Pancreas (tissue), 10 donors: Measurements from ENCODE around the gene GPR18. TPM values are rescaled to one million over a fixed set of nuclear protein-coding genes. Genes with fewer than 3 reads are reported as not detected.

Experiments used
- ATAC-seq, 4 donors: fragments of 200-7000 bp; cut with Tn5 transposase; one replicate each; pipeline versions ENCODE4 v1.8.0 to v1.9.1; 2020; ENCODE audit warnings: mild to moderate bottlenecking in 4 of 4, moderate library complexity in 4 of 4
- DNase-seq, 6 donors: peaks; one replicate each; pipeline ENCODE4 v3.0.0-alpha.2; 2020
- FAIRE-seq: peaks from 2 replicates; lab custom pipeline; 2012; peaks lifted over from hg19 to GRCh38; lab: Jason Lieb, UNC
- H3K27ac ChIP-seq, 4 donors: fragments of 200-600 bp; sonication (generic); 1 replicate in 3 of 4; 2 replicates in 1 of 4; pipeline versions ENCODE4 v1.5.0 to v1.8.0; 2020
- H3K27me3 ChIP-seq, 4 donors: fragments of 200-600 bp; one replicate each; pipeline ENCODE4 v1.8.0; 2021
- H3K36me3 ChIP-seq, 3 donors: fragments of 200-600 bp; sonication (generic) in 1 of 3; one replicate each; pipeline versions ENCODE4 v1.5.0 to v1.8.0; 2020 to 2021
- H3K4me1 ChIP-seq, 3 donors: fragments of 200-600 bp; one replicate each; pipeline ENCODE4 v1.8.0; 2021
- H3K4me3 ChIP-seq, 4 donors: fragments of 200-600 bp; sonication (generic) in 2 of 4; one replicate each; pipeline versions ENCODE4 v1.5.0 to v1.8.0; 2020 to 2021
- H3K9me3 ChIP-seq, 4 donors: fragments of 200-600 bp; one replicate each; pipeline ENCODE4 v1.8.0; 2021
- CTCF ChIP-seq, 4 donors: fragments of 200-600 bp; sonication (generic) in 3 of 4; IDR thresholded peaks; one replicate each; pipeline versions ENCODE4 v1.5.0 to v1.8.0; 2021; ENCODE audit warnings: antibody characterized with exemption in 4 of 4
- WGBS, 2 donors: extraction: QIAGEN DNeasy Blood & Tissue Kit; methylation state at CpG; one replicate each; pipeline ENCODE4 v1.1.7; 2013; 5-methylcytosine and 5-hydroxymethylcytosine counted together
- intact Hi-C, 3 donors: fragments of 100-400 bp; cut with DNase I; formaldehyde crosslinking; loops; one replicate each; pipeline versions ENCODE4 v1.11.1 to v1.14.2; 2022
- polyA plus RNA-seq, 2 donors: library from polyadenylated mRNA; stranded (reverse); fragments of 200-250 nt; gene quantifications; one replicate each; pipeline ENCODE4 v1.2.3, GENCODE V29; 2013
- total RNA-seq, 6 donors: library from RNA; stranded (reverse); fragmentation: NEBNext Ultra II Directional in 4 of 6; extraction: Animal tissue kit (Norgen Biotek cat#: 25700) in 4 of 6; gene quantifications; one replicate each; pipeline versions ENCODE4 v1.2.1 to v1.2.4, GENCODE V29; 2021 to 2023
- donor health status: healthy with polysubstance abuse.
- donor health status: DM: no; HTN: no; CAD: no; lungs with moderate emphysema.
- donor health status: DM: no; HTN: no; CAD: no.
- donor health status: control.
- donor health status: control.
- donor health status: Bipolar disorder and iron deficiency.
- donor health status: DM: yes; HTN: yes; CAD: no.
- donor health status: DM: no; HTN: no; CAD: no.
- donor health status: DM: no; HTN: no; CAD: no.
- donor health status: DM: yes; HTN: yes; CAD: no.

GPR18 gene
- total and polyA plus RNA-seq, 8 donors: 0.14 to 0.22 TPM; not detected in 6

GRCh38 chr13:99282264-99283231, 24.4 kb upstream of the GPR18 start:
- Histone ChIP-seq H3K9me3 (no peaks in the 10 kb centered on the region), H3K4me1 (peaks cover 0 to 11% (median 9%) of the 10 kb centered on the region in 3 donors), H3K27ac (peak overlapping the region in 2 of 4 donors; percentile 20 to 56), H3K27me3 (no peaks in the 10 kb centered on the region), H3K4me3 (no peak overlapping the region), H3K36me3 (no peaks in the 10 kb centered on the region)
- DNase-seq: no peak
- peak in 1 of 4 donors; percentile 8 for ATAC-seq
- FAIRE-seq: no peak
- 75 to 84% methylated on average over 1 of the region's 1 CpG for WGBS, 2 donors
- intact Hi-C loops: no loop called here
- TF ChIP-seq CTCF (IDR thresholded peaks at IDR 0.05): no peak

- DNase-seq (peak in 1 of 6 donors; percentile 36), FAIRE-seq (no peak), ATAC-seq (peak in 3 of 4 donors; percentile 39 to 75 (median 69))
- 92 to 96% methylated on average over 5 of the region's 5 CpGs for WGBS, 2 donors
- peak overlapping the region in 2 of 4 donors; percentile 20 to 56 for H3K27ac ChIP-seq
- TF ChIP-seq CTCF (IDR thresholded peaks at IDR 0.05): no peak
- intact Hi-C loops: no loop called here
- no peaks in the 10 kb centered on the region for H3K36me3 ChIP-seq
- H3K9me3 ChIP-seq: no peaks in the 10 kb centered on the region
- H3K4me3 ChIP-seq: no peak overlapping the region
- H3K4me1 ChIP-seq: peaks cover 0 to 11% (median 9%) of the 10 kb centered on the region in 3 donors
- H3K27me3 ChIP-seq: no peaks in the 10 kb centered on the region
These were observed 23.7 kb upstream of the GPR18 start for GRCh38 chr13:99281811-99282263.

- no peak for TF ChIP-seq CTCF (IDR thresholded peaks at IDR 0.05)
- no peak overlapping the region for H3K4me3 ChIP-seq
- no peak overlapping the region for H3K27ac ChIP-seq
- DNase-seq: no peak
- intact Hi-C loops: no loop called here
- H3K9me3 ChIP-seq: no peaks in the 10 kb centered on the region
- H3K27me3 ChIP-seq: no peaks in the 10 kb centered on the region
- peaks cover 0 to 4% (median 0%) of the 10 kb centered on the region in 3 donors for H3K4me1 ChIP-seq
- ATAC-seq: peak in 3 of 4 donors; percentile 29 to 69 (median 40)
- no peaks in the 10 kb centered on the region for H3K36me3 ChIP-seq
- no peak for FAIRE-seq
- WGBS, 2 donors: 78 to 87% methylated on average over 3 of the region's 3 CpGs
These were observed 22.0 kb upstream of the GPR18 start for GRCh38 chr13:99280166-99280565.

- H3K4me3 ChIP-seq: no peak overlapping the region
- ATAC-seq (no peak), DNase-seq (no peak), FAIRE-seq (no peak)
- H3K27me3 ChIP-seq: no peaks in the 10 kb centered on the region
- intact Hi-C loops: no loop called here
- H3K36me3 ChIP-seq: no peaks in the 10 kb centered on the region
- peaks cover 0 to 3% (median 0%) of the 10 kb centered on the region in 3 donors for H3K4me1 ChIP-seq
- no peak for TF ChIP-seq CTCF (IDR thresholded peaks at IDR 0.05)
- no peak overlapping the region for H3K27ac ChIP-seq
- H3K9me3 ChIP-seq: no peaks in the 10 kb centered on the region
- 83 to 92% methylated on average over 2 of the region's 2 CpGs for WGBS, 2 donors
These were observed 21.5 kb upstream of the GPR18 start for GRCh38 chr13:99279637-99280036.
